SH-SY5Y (cell line): ENCODE measurements around the gene GRIK3.

Experiments used
- GATA2 ChIP-seq: IDR thresholded peaks from 2 replicates; pipeline ENCODE4 v1.6.1; 2011; ENCODE audit warnings: mild to moderate bottlenecking, low read depth, low read length
- GATA3 ChIP-seq: IDR thresholded peaks from 2 replicates; pipeline ENCODE4 v1.6.1; 2011; ENCODE audit warnings: low read depth, mild to moderate bottlenecking, low read length, moderate library complexity

GRIK3 gene

GRCh38 chr1:36937371-36937770, 96.9 kb downstream of the GRIK3 start:
- no peak for TF ChIP-seq GATA3
- TF ChIP-seq GATA2: no peak

DNA sequence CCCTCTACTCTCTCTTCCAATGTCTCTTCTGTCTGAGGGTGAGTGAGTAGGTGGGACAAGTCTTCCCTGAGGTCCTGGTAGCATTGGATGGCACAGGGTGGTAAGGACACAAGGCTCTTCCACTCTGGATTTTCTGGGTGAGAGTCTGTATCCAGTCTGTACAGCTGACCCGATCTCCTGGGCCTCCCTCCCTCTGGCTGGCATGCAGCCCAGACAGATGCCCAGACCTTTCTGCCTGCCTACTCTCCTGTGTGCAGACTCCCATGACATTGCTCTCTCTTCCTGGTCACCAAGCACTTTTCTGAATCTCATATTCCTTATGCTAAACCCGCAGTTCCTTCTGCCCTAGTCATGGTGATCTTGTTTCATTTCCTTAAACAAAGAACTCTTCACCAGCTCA, 100.3 kb downstream of the GRIK3 start:
- TF ChIP-seq GATA2 (no peak), GATA3 (no peak)

- TF ChIP-seq GATA2 (no peak), GATA3 (no peak)
Measured at GRCh38 chr1:36927826-36928225, 106.5 kb downstream of the GRIK3 start.

- TF ChIP-seq GATA2: peak; percentile 49
- no peak for TF ChIP-seq GATA3
Measured at GRCh38 chr1:36925251-36925650, 109.1 kb downstream of the GRIK3 start.

- TF ChIP-seq GATA3 (no peak), GATA2 (no peak)
Measured at GRCh38 chr1:36924282-36924811, 110.0 kb downstream of the GRIK3 start.

DNA sequence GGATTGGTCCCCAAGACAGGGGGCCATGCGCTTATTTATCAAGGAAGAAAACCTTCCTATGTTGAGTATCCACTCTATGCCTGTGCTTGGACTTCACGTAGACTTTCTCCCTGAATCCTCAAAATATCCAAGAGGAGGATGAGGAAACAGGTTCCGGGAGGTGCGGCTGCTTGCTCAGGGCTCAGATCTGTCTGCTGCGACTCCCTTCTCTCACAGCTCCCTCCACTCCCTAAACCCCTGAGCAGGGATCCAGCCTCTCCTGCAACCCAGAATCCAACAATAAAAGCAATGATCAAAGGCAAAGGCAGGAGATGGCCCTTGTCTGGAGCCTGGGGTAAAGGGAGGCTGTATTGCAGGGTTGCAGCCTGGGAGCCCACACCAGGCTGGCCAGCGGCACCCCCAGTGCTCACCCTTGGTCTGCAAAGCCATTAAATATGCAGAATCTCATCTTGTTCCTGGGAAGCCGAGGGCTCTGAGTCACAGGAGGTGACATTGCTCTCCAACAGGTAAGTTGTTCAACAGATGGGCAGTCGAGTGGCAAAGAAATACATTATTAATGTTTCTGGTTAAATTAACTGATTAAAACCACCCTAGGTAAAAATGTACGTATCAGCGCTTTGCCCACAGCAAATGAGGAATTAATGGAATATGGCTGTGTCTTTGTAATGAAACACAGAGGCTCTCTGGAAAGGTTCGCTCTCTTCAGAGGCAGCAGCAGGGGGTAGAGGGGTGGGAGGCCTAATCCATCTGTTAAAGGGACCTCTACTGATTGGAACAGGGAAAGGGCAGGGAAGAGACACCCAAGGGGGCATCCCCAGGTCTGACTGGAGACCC, 111.5 kb downstream of the GRIK3 start:
- TF ChIP-seq GATA2: no peak
- no peak for TF ChIP-seq GATA3

- TF ChIP-seq GATA3: no peak
- TF ChIP-seq GATA2: no peak
Measured at GRCh38 chr1:36922071-36922470, 112.2 kb downstream of the GRIK3 start.

DNA sequence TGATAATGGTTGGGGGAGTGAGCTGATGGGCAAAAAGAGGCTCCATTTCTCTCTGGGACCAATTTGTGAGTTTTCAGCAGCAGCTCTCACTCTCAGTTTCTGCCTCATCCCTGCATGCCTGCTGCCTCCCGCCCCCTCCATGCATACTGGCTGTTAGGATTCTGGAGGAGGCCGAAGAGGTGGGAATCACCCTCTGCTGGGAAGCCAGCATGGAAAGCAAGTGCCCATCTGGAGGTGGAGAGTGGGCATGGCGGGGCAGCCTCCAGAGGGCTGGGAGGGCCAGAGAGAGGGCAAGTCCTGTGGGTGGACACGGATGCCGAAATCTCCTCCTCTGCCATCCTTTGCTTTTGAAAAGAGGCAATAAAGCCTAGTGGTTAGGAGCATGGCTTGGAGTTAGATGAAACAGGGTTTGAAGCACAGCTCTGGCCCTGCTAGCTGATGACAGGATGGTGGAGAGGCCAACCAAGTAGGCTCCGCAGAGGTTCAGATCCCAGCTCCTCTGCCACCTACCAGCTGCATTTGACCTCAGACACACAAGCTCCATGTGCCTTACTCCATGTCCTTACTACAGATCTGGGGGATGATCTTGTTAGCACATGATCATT, 113.4 kb downstream of the GRIK3 start:
- TF ChIP-seq GATA3: no peak
- TF ChIP-seq GATA2: no peak

- TF ChIP-seq GATA2: no peak
Measured at GRCh38 chr1:36920371-36920770, 113.9 kb downstream of the GRIK3 start.

DNA sequence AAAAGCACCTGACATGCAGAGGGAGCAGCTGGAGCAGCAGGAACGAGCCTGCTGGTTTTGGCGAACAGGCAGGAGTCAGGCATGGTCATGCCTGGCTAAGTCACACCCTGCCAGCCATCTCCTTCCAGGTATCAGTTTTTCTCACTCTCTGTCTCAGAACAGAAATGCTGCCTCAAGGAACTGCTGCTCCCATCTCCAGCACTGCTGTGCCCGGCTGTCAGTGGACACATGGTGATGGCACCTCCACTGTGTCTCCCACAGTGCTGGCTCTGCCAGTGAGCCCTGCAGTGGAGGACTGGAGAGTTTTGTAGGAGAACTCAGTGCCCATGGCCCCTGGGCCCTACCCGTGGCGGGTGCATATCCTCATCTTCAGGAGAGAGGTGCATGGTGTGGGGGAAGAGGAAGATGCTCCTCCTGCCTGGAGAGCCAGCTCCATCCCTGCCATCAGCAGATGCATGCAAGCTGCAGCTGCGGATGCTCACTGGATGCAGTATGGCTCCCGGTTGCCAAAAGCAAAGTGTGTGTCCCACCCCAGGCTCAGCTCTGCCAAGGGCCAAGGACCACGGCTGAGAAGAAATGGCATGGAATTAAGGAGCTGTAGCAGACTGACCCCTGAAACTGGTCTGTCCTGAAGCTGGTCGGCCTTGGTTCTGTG, 114.7 kb downstream of the GRIK3 start:
- TF ChIP-seq GATA2 (no peak), GATA3 (no peak)

DNA sequence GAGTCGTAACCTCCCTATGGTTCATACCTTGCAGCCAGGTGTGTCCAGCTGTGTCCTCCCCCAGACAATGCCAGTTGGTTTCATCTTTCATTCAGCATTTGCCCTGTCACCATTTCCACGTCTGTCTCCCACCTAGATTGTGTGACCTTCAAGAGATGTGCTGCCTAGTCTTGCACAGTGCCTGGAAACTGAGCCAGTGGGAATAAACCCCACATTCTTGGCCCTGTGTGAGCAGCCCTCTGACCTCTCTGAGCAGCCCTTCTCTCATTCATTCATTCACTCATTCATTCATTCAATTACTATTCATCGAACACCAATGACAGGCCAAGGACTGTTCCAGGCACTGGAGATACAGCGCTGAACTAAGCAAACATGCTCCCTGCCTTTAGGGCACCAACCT, 115.7 kb downstream of the GRIK3 start:
- TF ChIP-seq GATA3: no peak
- no peak for TF ChIP-seq GATA2

DNA sequence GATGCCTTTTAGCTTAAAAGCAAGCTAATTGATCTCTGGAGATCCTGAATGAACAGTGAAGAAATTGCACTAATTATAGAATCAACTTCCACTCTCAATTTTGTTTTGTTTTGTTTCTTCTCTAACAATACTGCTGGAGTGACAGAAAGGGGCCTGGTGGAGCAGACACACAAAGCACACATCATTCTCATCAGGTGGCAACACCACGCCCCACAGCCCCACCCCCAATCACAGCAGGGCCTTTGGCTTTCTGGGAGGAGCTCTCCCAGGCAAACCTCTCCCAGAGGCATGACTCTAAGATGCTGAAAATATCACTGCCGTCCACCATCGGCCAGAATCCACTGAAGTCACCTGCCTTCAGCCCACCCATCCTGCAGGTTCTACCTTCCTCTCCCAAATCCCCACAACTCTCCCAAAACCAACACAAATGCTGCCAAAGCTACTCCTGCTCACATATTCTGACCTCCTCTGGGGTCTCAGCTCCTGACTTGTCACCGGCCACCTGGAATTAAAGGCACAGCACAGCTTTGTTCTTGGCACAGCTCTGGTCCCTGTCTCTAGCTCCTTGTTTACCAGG, 120.7 kb downstream of the GRIK3 start:
- TF ChIP-seq GATA2 (no peak), GATA3 (no peak)

GRCh38 chr1:36913016-36913415, 121.3 kb downstream of the GRIK3 start:
- TF ChIP-seq GATA3 (no peak), GATA2 (no peak)

DNA sequence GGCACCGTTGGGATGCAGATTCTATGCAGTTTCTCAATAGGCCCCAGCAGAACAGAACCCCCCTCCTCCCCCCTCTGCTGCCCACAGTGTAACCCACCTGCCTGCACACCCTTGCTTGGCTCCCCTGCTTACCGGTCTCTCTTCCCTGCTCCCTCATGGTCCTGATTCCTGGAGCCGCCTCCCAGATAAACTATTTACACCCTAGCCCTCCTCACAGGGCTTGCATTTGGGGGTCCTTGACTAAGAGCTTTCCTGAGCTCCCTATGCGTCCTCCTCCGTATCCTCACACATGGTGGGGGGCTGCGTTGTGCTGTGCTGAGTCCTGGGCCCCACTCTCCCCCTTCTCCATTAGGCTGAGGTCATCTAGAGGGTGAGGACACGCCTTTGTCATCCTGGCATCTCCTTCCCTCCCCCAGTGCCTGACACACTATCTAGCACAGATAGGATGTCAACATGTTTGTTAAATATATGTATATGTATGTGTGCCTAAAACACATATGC, 121.9 kb downstream of the GRIK3 start:
- TF ChIP-seq GATA2: no peak
- no peak for TF ChIP-seq GATA3
